Mononuclear cell (primary cell): ENCODE data around the gene PRDM16. TPM values are rescaled to one million over a fixed set of nuclear protein-coding genes. Genes with fewer than 3 reads are reported as not detected.

Experiments
- H3K27me3 ChIP-seq: 2 replicates; pipeline ENCODE4 v1.6.0; 2011; ENCODE audit warnings: low read length, control low read depth; ENCODE audit not compliant: insufficient read depth
- H3K4me1 ChIP-seq: 2 replicates; pipeline ENCODE4 v1.5.1; 2011; ENCODE audit warnings: mild to moderate bottlenecking, low read length, control low read depth; ENCODE audit not compliant: insufficient read depth
- H3K4me3 ChIP-seq: 2 replicates; pipeline ENCODE4 v1.5.1; 2011; ENCODE audit warnings: mild to moderate bottlenecking, low read length, moderate library complexity
- H3K9me3 ChIP-seq: 2 replicates; pipeline ENCODE4 v1.5.1; 2011; ENCODE audit warnings: low read depth, mild to moderate bottlenecking, control low read depth, low read length
- total RNA-seq: library from RNA; depleted of rRNA; stranded (reverse); fragments of >200 nt; gene quantifications from one replicate; pipeline ENCODE4 v1.2.3, GENCODE V29; 2012

PRDM16 gene
- total RNA-seq, 1 donor, result not detected

DNA sequence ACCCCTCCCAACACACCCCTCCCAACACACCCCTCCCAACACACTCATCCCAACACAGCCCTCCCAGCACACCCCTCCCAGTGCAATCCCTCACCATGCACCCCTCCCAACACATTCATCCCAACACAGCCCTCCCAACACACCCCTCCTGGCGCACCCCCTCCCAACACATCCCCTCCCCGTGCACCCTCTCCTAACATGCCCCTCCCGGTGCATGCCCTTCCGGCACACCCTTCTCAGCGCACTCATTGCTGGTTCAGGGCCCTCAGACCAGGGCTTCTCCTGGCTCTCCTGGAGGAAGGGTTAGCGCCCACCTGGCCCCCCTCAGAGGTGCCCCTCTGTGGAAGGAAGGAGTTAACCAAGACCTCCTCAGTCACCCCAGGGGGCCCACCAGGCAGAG is 310.9 kb downstream of the PRDM16 start:
- Histone ChIP-seq H3K4me3 (no peak overlapping the region), H3K4me1 (no peaks in the 10 kb centered on the region), H3K27me3 (no peaks in the 10 kb centered on the region), H3K9me3 (no peaks in the 10 kb centered on the region)

- H3K9me3 ChIP-seq, result no peaks in the 10 kb centered on the region
- no peaks in the 10 kb centered on the region for H3K27me3 ChIP-seq
- H3K4me3 ChIP-seq, result no peak overlapping the region
- no peaks in the 10 kb centered on the region for H3K4me1 ChIP-seq
Observed at GRCh38 chr1:3380469-3380868, 311.5 kb downstream of the PRDM16 start.

- H3K27me3 ChIP-seq, result no peaks in the 10 kb centered on the region
- no peak overlapping the region for H3K4me3 ChIP-seq
- H3K9me3 ChIP-seq, result no peaks in the 10 kb centered on the region
- no peaks in the 10 kb centered on the region for H3K4me1 ChIP-seq
Observed at GRCh38 chr1:3381901-3382300, 312.9 kb downstream of the PRDM16 start.

GRCh38 chr1:3382326-3383057 is 313.5 kb downstream of the PRDM16 start:
- no peaks in the 10 kb centered on the region for H3K9me3 ChIP-seq
- no peaks in the 10 kb centered on the region for H3K4me1 ChIP-seq
- no peaks in the 10 kb centered on the region for H3K27me3 ChIP-seq
- no peak overlapping the region for H3K4me3 ChIP-seq

DNA sequence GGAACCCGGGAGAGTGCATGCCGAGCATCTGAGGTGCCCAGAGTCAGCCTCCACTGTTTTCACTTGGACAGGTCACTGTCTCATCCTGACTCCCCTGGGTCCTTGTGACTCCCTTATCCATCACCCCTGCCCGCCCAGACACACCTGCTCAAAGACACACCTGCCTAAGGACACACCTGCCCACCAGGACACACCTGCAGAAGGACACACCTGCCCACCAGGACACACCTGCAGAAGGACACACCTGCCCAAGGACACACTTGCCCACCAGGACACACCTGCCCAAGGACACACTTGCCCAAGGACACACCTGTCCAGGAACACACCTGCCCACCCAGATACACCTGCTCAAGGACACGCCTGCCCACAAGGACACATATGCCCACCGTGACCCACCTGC is 314.7 kb downstream of the PRDM16 start:
- Histone ChIP-seq H3K4me3 (no peak overlapping the region), H3K27me3 (no peaks in the 10 kb centered on the region), H3K4me1 (no peaks in the 10 kb centered on the region), H3K9me3 (no peaks in the 10 kb centered on the region)

- H3K27me3 ChIP-seq, result no peaks in the 10 kb centered on the region
- H3K9me3 ChIP-seq, result no peaks in the 10 kb centered on the region
- H3K4me1 ChIP-seq, result no peaks in the 10 kb centered on the region
- no peak overlapping the region for H3K4me3 ChIP-seq
Observed at GRCh38 chr1:3384407-3384806, 315.4 kb downstream of the PRDM16 start.

- H3K27me3 ChIP-seq, result no peaks in the 10 kb centered on the region
Observed at GRCh38 chr1:3386205-3387002, 317.4 kb downstream of the PRDM16 start.

GRCh38 chr1:3387401-3387800 is 318.4 kb downstream of the PRDM16 start:
- H3K27me3 ChIP-seq, result no peaks in the 10 kb centered on the region
- no peaks in the 10 kb centered on the region for H3K9me3 ChIP-seq
- H3K4me1 ChIP-seq, result no peaks in the 10 kb centered on the region
- no peak overlapping the region for H3K4me3 ChIP-seq

More at GRCh38 chr1:3386205-3387002, 317.4 kb downstream of the PRDM16 start:
- Histone ChIP-seq H3K9me3 (no peaks in the 10 kb centered on the region), H3K4me3 (no peak overlapping the region), H3K4me1 (no peaks in the 10 kb centered on the region)

DNA sequence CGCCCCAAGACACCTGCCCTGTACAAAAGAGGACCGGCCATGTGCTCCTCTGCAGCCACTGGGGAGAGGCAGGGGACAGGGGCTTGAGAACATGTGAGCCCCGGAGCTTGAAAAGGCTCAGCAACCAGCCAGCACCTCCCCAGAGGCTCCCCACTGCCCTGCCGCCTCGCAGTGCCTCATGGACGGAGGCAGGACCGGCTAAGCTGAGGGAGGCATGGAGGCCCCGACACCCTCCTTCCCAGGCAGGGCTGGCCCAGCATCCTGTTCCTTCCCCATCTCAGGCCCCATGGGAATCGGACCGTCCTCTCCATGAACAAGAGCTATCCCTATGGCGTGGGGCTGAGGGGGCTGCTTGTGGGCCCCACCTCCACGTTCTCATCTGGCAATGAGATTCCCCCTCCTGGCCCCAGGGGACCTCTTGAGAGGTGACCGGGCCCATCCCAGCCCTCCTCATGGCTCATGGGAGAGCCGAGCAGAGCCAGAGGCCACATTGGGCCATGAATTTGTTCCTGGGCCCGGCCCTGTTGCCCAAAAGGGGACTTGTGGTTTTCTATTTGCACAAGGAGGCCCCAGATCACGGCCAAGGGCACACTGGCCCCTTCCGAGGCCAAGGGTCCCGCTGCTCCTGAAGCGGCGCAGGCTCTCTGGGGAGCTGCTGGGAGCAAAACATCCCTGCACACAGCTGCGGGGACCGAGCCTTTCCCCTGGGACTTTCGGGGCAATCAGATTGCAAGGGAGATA is 320.3 kb downstream of the PRDM16 start:
- Histone ChIP-seq H3K27me3 (peaks cover 8% of the 10 kb centered on the region), H3K9me3 (no peaks in the 10 kb centered on the region), H3K4me1 (no peaks in the 10 kb centered on the region), H3K4me3 (no peak overlapping the region)

- Histone ChIP-seq H3K4me1 (no peaks in the 10 kb centered on the region), H3K27me3 (peaks cover 8% of the 10 kb centered on the region), H3K9me3 (no peaks in the 10 kb centered on the region), H3K4me3 (no peak overlapping the region)
Observed at GRCh38 chr1:3390291-3390690, 321.3 kb downstream of the PRDM16 start.

- Histone ChIP-seq H3K27me3 (peaks cover 8% of the 10 kb centered on the region), H3K4me1 (no peaks in the 10 kb centered on the region), H3K9me3 (no peaks in the 10 kb centered on the region), H3K4me3 (no peak overlapping the region)
Observed at GRCh38 chr1:3391711-3392110, 322.7 kb downstream of the PRDM16 start.

GRCh38 chr1:3393024-3393986 is 324.3 kb downstream of the PRDM16 start:
- no peak overlapping the region for H3K4me3 ChIP-seq
- H3K4me1 ChIP-seq, result no peaks in the 10 kb centered on the region
- H3K9me3 ChIP-seq, result no peaks in the 10 kb centered on the region
- H3K27me3 ChIP-seq, result peaks cover 8% of the 10 kb centered on the region

DNA sequence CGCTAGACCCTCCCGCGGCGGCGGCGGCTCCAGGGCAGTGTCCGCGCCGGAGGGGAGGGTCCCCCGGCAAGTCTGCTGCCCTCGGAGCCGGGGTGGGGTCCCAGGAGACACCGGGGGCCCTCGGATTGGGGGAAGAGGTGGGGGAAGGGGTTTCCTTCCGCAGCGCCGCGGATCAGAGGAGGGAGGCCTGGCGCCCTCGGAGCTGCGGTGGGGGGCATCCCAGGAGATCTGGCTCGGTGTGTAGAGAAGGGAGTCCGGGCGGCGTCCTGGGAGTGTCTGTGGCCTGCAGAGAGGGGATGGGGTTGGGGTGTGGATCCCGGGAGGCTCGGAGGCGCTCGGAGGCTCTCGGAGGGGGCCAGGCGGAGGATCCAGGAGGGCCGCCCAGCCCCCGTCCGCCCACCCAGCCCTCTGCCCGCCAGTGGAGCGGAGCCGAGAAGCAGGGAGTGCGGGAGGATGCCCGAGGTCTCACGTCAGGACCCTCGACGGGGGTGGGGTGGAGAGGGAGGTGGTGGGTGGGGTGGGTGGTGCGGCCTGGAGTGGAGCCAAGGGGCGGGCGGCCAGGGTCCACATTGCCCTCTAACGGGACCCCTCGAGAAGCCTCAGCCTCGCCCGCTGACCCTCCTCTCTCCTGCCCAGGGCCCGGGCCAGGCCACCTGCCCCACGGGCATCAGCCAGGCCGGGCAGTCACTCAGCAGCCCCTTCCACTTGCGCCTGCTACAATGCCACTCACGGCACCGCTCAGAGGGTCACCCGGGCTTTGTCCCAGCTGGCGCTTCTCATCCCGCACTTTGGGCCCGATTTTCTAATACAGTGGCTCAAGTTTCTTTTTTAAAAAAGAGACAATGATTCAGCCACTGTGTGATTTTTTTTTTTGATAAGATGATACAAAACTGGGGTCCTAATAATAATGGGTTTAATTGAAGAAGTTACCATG is 325.3 kb downstream of the PRDM16 start:
- no peak overlapping the region for H3K4me3 ChIP-seq
- peaks cover 8% of the 10 kb centered on the region for H3K27me3 ChIP-seq
- no peaks in the 10 kb centered on the region for H3K9me3 ChIP-seq
- H3K4me1 ChIP-seq, result no peaks in the 10 kb centered on the region
